ENCODE results near the gene MAP3K21. TPM values are rescaled to one million over a fixed set of nuclear protein-coding genes. Genes with fewer than 3 reads are reported as not detected.

Gene MAP3K21
- total RNA-seq, 4 donors from 2014 or later, result 6.3 to 14.1 (median 8.9) TPM

- no peaks in the 10 kb centered on the region for H3K9me3 ChIP-seq
- H3K27me3 ChIP-seq, result peaks cover 4% of the 10 kb centered on the region
- DNase-seq (ENCODE audit: low spot score in 2 of 2), result no peak
- no peak overlapping the region for H3K4me3 ChIP-seq
- TF ChIP-seq, protein P1, sequence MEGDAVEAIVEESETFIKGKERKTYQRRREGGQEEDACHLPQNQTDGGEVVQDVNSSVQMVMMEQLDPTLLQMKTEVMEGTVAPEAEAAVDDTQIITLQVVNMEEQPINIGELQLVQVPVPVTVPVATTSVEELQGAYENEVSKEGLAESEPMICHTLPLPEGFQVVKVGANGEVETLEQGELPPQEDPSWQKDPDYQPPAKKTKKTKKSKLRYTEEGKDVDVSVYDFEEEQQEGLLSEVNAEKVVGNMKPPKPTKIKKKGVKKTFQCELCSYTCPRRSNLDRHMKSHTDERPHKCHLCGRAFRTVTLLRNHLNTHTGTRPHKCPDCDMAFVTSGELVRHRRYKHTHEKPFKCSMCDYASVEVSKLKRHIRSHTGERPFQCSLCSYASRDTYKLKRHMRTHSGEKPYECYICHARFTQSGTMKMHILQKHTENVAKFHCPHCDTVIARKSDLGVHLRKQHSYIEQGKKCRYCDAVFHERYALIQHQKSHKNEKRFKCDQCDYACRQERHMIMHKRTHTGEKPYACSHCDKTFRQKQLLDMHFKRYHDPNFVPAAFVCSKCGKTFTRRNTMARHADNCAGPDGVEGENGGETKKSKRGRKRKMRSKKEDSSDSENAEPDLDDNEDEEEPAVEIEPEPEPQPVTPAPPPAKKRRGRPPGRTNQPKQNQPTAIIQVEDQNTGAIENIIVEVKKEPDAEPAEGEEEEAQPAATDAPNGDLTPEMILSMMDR (IDR thresholded peaks at IDR 0.05), result no peak
- TF ChIP-seq EP300 (IDR thresholded peaks at IDR 0.05), result no peak
- no peak for TF ChIP-seq POLR2AphosphoS5 (IDR thresholded peaks at IDR 0.05)
- no peak for TF ChIP-seq POLR2A (IDR thresholded peaks at IDR 0.05)
- H3K4me1 ChIP-seq, result no peaks in the 10 kb centered on the region
- 79% methylated on average over 3 of the region's 3 CpGs for WGBS
- no peak overlapping the region for H3K27ac ChIP-seq
- H3K36me3 ChIP-seq, result no peaks in the 10 kb centered on the region
These were observed 12.6 kb downstream of the MAP3K21 start for GRCh38 chr1:233340031-233340555.

- TF ChIP-seq POLR2A (IDR thresholded peaks at IDR 0.05) (no peak), EP300 (IDR thresholded peaks at IDR 0.05) (no peak), POLR2AphosphoS5 (IDR thresholded peaks at IDR 0.05) (no peak)
- TF ChIP-seq, protein P1 (IDR thresholded peaks at IDR 0.05), result no peak
- Histone ChIP-seq H3K4me3 (no peak overlapping the region), H3K27ac (no peak overlapping the region), H3K9me3 (no peaks in the 10 kb centered on the region), H3K36me3 (no peaks in the 10 kb centered on the region), H3K27me3 (peaks cover 4% of the 10 kb centered on the region), H3K4me1 (no peaks in the 10 kb centered on the region)
- 68% methylated on average over 4 of the region's 4 CpGs for WGBS
- DNase-seq (ENCODE audit: low spot score in 2 of 2), result no peak
These were observed 13.5 kb downstream of the MAP3K21 start for GRCh38 chr1:233340966-233341516.

GRCh38 chr1:233342086-233342485 is 14.6 kb downstream of the MAP3K21 start:
- Histone ChIP-seq H3K9me3 (no peaks in the 10 kb centered on the region), H3K4me1 (no peaks in the 10 kb centered on the region), H3K4me3 (no peak overlapping the region), H3K27me3 (peaks cover under 1% of the 10 kb centered on the region), H3K27ac (no peak overlapping the region), H3K36me3 (no peaks in the 10 kb centered on the region)
- TF ChIP-seq EP300 (IDR thresholded peaks at IDR 0.05) (no peak), POLR2AphosphoS5 (IDR thresholded peaks at IDR 0.05) (no peak), POLR2A (IDR thresholded peaks at IDR 0.05) (no peak)
- TF ChIP-seq, protein P1 (IDR thresholded peaks at IDR 0.05), result no peak
- no peak for DNase-seq (ENCODE audit: low spot score in 2 of 2)

- WGBS, result 89% methylated on average over 1 of the region's 1 CpG
- Histone ChIP-seq H3K4me1 (no peaks in the 10 kb centered on the region), H3K36me3 (no peaks in the 10 kb centered on the region), H3K4me3 (no peak overlapping the region), H3K9me3 (no peaks in the 10 kb centered on the region), H3K27me3 (no peaks in the 10 kb centered on the region), H3K27ac (no peak overlapping the region)
- TF ChIP-seq EP300 (IDR thresholded peaks at IDR 0.05) (no peak), POLR2AphosphoS5 (IDR thresholded peaks at IDR 0.05) (no peak), POLR2A (IDR thresholded peaks at IDR 0.05) (no peak)
- TF ChIP-seq, protein P1 (IDR thresholded peaks at IDR 0.05), result no peak
- DNase-seq (ENCODE audit: low spot score in 2 of 2), result no peak
These were observed 15.7 kb downstream of the MAP3K21 start for GRCh38 chr1:233343262-233343661.

DNA sequence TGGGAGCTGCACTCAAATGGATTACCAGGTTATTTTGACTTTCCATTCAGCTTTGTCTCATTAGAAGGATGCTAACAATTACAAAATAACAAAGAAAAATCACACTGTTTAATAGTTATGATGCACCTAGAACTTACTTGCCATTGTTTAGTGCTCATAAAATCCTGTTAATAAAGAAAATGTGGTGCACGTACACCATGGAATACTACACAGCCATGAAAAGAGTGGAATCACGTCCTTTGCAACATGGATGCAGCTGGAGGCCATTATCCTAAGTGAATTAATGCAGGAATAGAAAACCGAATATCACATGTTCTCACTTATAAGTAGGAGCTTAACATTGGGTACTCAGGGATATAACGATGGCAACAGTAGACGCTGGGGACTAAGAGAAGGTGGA is 19.8 kb downstream of the MAP3K21 start:
- Histone ChIP-seq H3K27me3 (no peaks in the 10 kb centered on the region), H3K36me3 (no peaks in the 10 kb centered on the region), H3K9me3 (no peaks in the 10 kb centered on the region), H3K4me3 (no peak overlapping the region), H3K4me1 (no peaks in the 10 kb centered on the region), H3K27ac (no peak overlapping the region)
- 72% methylated on average over 5 of the region's 5 CpGs for WGBS
- DNase-seq (ENCODE audit: low spot score in 2 of 2), result no peak
- no peak for TF ChIP-seq EP300 (IDR thresholded peaks at IDR 0.05)
- TF ChIP-seq POLR2AphosphoS5 (IDR thresholded peaks at IDR 0.05), result no peak
- TF ChIP-seq, protein P1 (IDR thresholded peaks at IDR 0.05), result no peak
- no peak for TF ChIP-seq POLR2A (IDR thresholded peaks at IDR 0.05)

Data from suprapubic skin (tissue), 4 donors.